Body of pancreas (tissue), 4 donors: ENCODE results near the gene NPTX1. TPM values are rescaled to one million over a fixed set of nuclear protein-coding genes. Genes with fewer than 3 reads are reported as not detected.

Experiments
- ATAC-seq: fragments of 150-250 bp; one replicate; pipeline ENCODE4 v1.9.1; 2016
- DNase-seq, 4 donors: peaks; one replicate each; pipeline ENCODE4 v3.0.0-alpha.2; 2019
- H3K27ac ChIP-seq, 4 donors: fragments of 200-600 bp; sonication (generic); 1 replicate in 3 of 4; 2 replicates in 1 of 4; pipeline versions ENCODE4 v1.5.1 to v1.6.1; 2016 to 2019; ENCODE audit warnings: mild to moderate bottlenecking in 1 of 4, mixed read lengths in 1 of 4, moderate library complexity in 1 of 4
- H3K27me3 ChIP-seq, 2 donors: fragments of 200-600 bp; sonication (generic); one replicate each; pipeline ENCODE4 v1.6.0; 2016; ENCODE audit warnings: mild to moderate bottlenecking in 1 of 2
- H3K36me3 ChIP-seq, 2 donors: fragments of 200-600 bp; sonication (generic); replicated peaks in 1 of 2; 2 replicates each; pipeline ENCODE4 v1.5.1; 2016; ENCODE audit warnings: low read depth in 2 of 2; ENCODE audit not compliant: insufficient read depth in 1 of 2
- H3K4me1 ChIP-seq: fragments of 200-600 bp; sonication (generic); one replicate; pipeline ENCODE4 v1.6.0; 2016
- H3K4me3 ChIP-seq, 2 donors: fragments of 200-600 bp; sonication (generic); 1 replicate in 1 of 2; 2 replicates in 1 of 2; pipeline ENCODE4 v1.5.1; 2016 to 2019
- H3K9me3 ChIP-seq, 3 donors: fragments of 200-600 bp; sonication (generic); 1 replicate in 2 of 3; 2 replicates in 1 of 3; pipeline ENCODE4 v1.5.1; 2016
- POLR2A ChIP-seq, 3 donors: fragments of 450-650 bp; IDR thresholded peaks; one replicate each; pipeline ENCODE4 v1.6.1; 2016; ENCODE audit warnings: antibody characterized with exemption in 3 of 3, mild to moderate bottlenecking in 2 of 3
- WGBS, 2 donors: methylation state at CpG; one replicate each; pipeline ENCODE4 v1.1.5; 2017; 5-methylcytosine and 5-hydroxymethylcytosine counted together
- intact Hi-C: fragments of 100-400 bp; cut with DNase I; formaldehyde crosslinking; loops from one replicate; pipeline ENCODE4 v1.15.1; 2023
- total RNA-seq, 2 donors: library from RNA; depleted of rRNA; stranded (reverse); fragments of >200 nt; gene quantifications; one replicate each; pipeline ENCODE4 v1.1.0, GENCODE V29; 2016
- TF ChIP-seq, protein P1 (sequence below), 7 experiments: fragments of 450-650 bp in 4 of 7; fragments of 200-600 bp in 3 of 7; sonication (generic) in 3 of 7; IDR thresholded peaks; one replicate each; pipeline ENCODE4 v1.5.1; 2016 to 2019; ENCODE audit warnings: antibody characterized with exemption in 7 of 7

Gene NPTX1
- total RNA-seq, 2 donors from 2014 or later, result 0.26 TPM; not detected in 1

- peak overlapping the region; percentile 81 to 99 (median 94) for H3K27ac ChIP-seq
- intact Hi-C loops, result no loop called here
- H3K36me3 ChIP-seq, result no peaks in the 10 kb centered on the region
- H3K4me3 ChIP-seq, result peak overlapping the region; percentile 48 to 71
- ATAC-seq (no peak), DNase-seq (peak in 1 of 4 donors; percentile 26)
- 31 to 42% methylated on average over 20 to 35 of the region's 36 CpGs for WGBS, 2 donors
- H3K27me3 ChIP-seq, result no peaks in the 10 kb centered on the region
- H3K4me1 ChIP-seq, result peaks cover 27% of the 10 kb centered on the region
- TF ChIP-seq POLR2A (IDR thresholded peaks at IDR 0.05), result no peak
- TF ChIP-seq, protein P1, sequence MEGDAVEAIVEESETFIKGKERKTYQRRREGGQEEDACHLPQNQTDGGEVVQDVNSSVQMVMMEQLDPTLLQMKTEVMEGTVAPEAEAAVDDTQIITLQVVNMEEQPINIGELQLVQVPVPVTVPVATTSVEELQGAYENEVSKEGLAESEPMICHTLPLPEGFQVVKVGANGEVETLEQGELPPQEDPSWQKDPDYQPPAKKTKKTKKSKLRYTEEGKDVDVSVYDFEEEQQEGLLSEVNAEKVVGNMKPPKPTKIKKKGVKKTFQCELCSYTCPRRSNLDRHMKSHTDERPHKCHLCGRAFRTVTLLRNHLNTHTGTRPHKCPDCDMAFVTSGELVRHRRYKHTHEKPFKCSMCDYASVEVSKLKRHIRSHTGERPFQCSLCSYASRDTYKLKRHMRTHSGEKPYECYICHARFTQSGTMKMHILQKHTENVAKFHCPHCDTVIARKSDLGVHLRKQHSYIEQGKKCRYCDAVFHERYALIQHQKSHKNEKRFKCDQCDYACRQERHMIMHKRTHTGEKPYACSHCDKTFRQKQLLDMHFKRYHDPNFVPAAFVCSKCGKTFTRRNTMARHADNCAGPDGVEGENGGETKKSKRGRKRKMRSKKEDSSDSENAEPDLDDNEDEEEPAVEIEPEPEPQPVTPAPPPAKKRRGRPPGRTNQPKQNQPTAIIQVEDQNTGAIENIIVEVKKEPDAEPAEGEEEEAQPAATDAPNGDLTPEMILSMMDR (IDR thresholded peaks at IDR 0.05), result no peak
- H3K9me3 ChIP-seq, result no peaks in the 10 kb centered on the region
These were observed 22.3 kb downstream of the NPTX1 start for GRCh38 chr17:80453998-80454556.

GRCh38 chr17:80453126-80453997 lies 23.0 kb downstream of the NPTX1 start:
- peaks cover 27% of the 10 kb centered on the region for H3K4me1 ChIP-seq
- 57 to 63% methylated on average over 19 of the region's 19 CpGs for WGBS, 2 donors
- ATAC-seq (no peak), DNase-seq (peak in 3 of 4 donors; percentile 19 to 64 (median 59))
- no peak overlapping the region for H3K4me3 ChIP-seq
- no peaks in the 10 kb centered on the region for H3K9me3 ChIP-seq
- H3K27me3 ChIP-seq, result no peaks in the 10 kb centered on the region
- intact Hi-C loops, result no loop called here
- TF ChIP-seq, protein P1 (IDR thresholded peaks at IDR 0.05), result no peak
- H3K36me3 ChIP-seq, result no peaks in the 10 kb centered on the region
- H3K27ac ChIP-seq, result peak overlapping the region in 2 of 4 donors; percentile 90 to 97

GRCh38 chr17:80452173-80452915 lies 24.1 kb downstream of the NPTX1 start:
- no peak for ATAC-seq
- no peak overlapping the region for H3K4me3 ChIP-seq

GRCh38 chr17:80451104-80451775 lies 25.2 kb downstream of the NPTX1 start:
- Histone ChIP-seq H3K27me3 (no peaks in the 10 kb centered on the region), H3K27ac (no peak overlapping the region), H3K4me1 (peaks cover 38% of the 10 kb centered on the region), H3K9me3 (no peaks in the 10 kb centered on the region), H3K36me3 (no peaks in the 10 kb centered on the region), H3K4me3 (no peak overlapping the region)
- no peak for ATAC-seq
- WGBS, 2 donors, result 80 to 81% methylated on average over 4 to 8 of the region's 9 CpGs
- no peak for TF ChIP-seq POLR2A (IDR thresholded peaks at IDR 0.05)
- intact Hi-C loops, result no loop called here
- no peak for DNase-seq

More at GRCh38 chr17:80452173-80452915, 24.1 kb downstream of the NPTX1 start:
- intact Hi-C loops, result no loop called here
- peaks cover 27% of the 10 kb centered on the region for H3K4me1 ChIP-seq
- H3K27ac ChIP-seq, result no peak overlapping the region
- TF ChIP-seq, protein P1 (IDR thresholded peaks at IDR 0.05), result no peak
- no peak for TF ChIP-seq POLR2A (IDR thresholded peaks at IDR 0.05)
- no peaks in the 10 kb centered on the region for H3K36me3 ChIP-seq
- H3K27me3 ChIP-seq, result no peaks in the 10 kb centered on the region
- 60 to 77% methylated on average over 3 to 14 of the region's 14 CpGs for WGBS, 2 donors
- no peaks in the 10 kb centered on the region for H3K9me3 ChIP-seq
- DNase-seq, result no peak
